ENCODE measurements around the gene NCEH1.
"Not testable (repeated sequence)": the region's sequence is repeated elsewhere in the genome, so short reads cannot be mapped to it uniquely, and the experiment has no call there.

Gene NCEH1

DNA sequence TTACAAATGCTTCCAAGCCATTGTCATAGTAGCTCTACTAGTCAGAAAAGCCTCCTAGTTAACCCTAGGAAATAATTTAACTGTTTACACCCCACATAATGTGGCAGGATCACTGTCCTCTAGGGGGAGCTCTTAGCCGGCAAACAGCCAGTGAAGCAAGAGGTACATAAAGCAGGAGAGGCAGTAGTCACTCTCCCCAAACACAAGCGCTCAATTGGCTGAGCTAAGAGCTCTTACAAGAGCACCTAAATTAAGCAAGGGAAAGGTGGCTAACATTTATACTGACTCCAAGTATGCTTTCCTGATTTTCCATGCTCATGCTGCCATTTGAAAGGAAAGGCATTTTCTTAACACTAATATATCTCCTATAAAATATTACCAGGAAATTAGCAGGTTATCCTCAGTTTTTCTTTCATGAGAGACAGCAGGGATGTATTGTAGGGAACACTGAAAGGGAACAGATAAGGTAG is 37.6 kb downstream of the NCEH1 start:
- peak; percentile 83 for DNase-seq

DNA sequence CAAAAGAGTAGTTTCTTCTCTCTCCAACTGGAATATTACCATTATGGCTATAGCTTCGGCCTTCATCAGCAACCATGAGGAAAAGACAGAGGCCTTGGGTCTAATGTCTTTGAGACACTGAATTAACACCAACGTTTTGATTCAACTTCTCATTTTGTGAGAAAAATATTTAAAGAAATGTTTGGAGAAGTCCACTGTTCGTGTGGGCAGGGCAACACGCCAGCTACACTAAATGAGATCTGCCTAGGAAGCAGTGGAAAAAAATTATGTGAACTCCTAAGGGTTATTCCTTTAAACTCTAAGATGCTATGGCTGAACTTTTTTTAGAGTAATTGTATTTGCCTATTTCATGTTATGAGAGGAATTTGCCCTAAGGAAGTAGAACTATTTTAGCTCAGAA is 41.8 kb downstream of the NCEH1 start:
- DNase-seq: no peak

DNA sequence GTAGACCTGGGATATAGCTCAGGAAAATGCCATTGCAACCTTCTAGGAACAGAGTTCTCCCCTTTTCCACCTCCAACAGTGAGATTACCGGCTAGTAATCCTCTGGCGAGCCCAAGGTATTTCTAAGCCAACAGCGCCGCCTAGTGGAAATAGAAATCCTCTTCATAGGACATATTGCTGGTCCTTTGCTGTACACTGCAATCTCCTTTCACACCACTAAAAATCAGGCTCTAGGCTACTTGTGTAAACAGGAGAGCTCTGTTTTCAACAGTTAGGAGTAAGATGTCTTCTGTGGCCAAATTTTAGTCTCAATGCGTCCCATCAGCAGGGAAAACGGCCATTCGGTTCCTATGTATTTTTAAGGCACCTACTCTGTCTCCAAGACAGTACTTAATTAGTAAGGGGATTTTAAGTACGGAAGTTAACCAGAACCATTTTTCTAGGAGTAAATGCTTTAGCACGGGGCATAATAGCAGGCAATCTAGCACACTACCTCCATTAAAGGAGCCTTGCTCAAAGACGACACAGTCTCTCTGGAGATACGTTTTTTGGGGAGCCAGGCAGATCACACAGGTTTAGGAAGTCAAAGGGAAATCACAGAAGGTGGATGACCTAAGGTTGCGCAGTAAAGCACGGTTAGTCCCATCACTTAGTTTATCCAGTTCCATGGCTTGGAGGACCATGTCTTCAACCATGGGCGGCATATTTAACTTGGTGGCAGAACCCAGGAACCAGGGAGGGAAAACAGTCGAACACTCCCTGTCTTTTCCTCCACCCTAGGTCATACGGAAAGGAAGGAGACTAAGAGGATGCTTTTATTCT is 43.8 kb downstream of the NCEH1 start:
- peak; percentile 86 for DNase-seq

GRCh38 chr3:172666181-172666872 is 44.5 kb downstream of the NCEH1 start:
- no peak for DNase-seq

DNA sequence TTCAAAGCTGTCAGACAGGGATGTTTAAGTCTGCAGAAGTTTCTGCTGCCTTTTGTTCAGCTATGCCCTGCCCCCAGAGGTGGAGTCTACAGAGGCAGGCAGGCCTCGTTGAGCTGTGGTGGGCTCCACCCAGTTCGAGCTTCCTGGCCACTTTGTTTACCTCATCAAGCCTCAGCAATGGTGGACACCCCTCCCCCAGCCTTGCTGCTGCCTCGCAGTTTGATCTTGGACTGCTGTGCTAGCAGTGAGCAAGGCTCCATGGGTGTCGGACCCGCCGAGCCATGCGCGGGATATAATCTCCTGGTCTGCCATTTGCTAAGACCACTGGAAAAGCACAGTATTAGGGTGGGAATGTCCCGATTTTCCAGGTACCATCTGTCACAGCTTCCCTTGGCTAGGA is 45.4 kb downstream of the NCEH1 start:
- DNase-seq: not testable (repeated sequence)

- not testable (repeated sequence) for DNase-seq
Measured at GRCh38 chr3:172660421-172660820, 50.4 kb downstream of the NCEH1 start.

DNA sequence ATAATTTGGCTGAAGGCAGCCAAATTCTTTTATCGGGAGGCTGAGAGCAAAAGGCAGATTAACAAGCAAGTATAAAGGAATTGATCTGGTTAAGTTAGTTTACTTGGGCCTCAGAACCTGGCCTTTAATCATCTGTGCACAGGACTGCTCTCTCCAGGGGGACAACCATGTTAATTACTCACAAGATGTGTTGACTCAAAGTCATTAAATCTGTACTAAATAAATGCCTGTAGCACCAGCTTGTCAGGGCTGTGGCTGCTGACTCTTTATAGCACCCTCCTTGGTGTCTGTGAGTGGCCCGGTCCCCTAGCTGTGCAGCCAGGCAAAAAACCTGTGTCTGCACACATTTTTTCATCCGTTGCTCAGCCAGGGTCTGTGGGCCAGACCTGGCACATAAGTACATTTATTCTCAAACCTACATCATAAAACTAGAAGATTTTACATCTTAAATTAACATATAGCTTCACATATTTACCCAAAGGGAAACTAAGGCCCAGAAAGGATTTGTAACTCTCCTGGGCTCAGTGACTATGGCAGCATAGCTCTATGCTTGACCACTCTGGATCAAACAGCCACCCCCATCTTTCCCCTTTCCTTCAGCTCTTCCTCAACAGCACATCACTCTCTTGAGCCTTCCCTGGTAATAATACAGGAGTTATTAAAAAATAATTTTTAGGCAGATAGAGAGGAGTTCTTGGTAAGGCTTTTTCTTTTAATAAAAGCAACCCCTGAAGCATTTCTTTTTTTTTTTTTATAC is 51.4 kb downstream of the NCEH1 start:
- no peak for DNase-seq

GRCh38 chr3:172658344-172659245 is 52.3 kb downstream of the NCEH1 start:
- DNase-seq: no peak

GRCh38 chr3:172656602-172657001 is 54.3 kb downstream of the NCEH1 start:
- no peak for DNase-seq

DNA sequence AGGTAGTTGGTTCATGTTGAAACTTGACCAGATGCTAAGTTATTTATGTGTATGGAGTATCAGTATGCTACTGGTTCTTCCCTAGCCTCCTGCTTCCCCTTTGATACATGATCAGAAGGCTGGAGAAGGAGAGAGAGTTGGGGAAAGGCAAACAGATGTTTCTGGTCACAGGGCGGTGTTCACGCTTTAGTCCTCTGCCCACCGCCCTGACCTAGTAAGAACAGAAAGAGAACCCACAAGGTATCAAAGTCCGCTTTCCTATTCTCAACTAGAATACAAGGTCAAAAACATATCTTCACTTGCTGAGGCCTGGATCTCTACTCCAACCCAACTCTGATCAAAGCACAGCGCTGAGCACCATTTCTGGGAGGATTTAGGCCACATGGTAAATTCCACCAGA is 55.5 kb downstream of the NCEH1 start:
- no peak for DNase-seq

DNA sequence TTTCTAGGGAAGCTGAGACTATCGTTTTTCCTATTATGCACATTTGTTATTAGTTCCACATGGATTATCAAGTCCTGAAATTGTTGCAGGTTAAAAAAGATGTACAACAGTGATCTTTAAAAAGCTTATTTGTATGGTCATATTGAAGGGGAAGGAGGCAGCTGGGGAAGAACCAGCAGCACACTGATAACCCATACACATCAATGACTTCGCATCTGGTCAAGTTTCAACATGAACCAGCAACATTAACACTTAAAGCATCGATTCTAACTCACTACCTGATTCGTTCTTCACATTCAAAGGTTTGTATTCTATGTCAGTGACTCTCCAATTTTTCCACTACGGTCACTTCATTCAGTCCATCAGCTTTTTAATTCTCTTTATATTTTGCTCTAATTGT is 56.4 kb downstream of the NCEH1 start:
- DNase-seq: no peak

DNA sequence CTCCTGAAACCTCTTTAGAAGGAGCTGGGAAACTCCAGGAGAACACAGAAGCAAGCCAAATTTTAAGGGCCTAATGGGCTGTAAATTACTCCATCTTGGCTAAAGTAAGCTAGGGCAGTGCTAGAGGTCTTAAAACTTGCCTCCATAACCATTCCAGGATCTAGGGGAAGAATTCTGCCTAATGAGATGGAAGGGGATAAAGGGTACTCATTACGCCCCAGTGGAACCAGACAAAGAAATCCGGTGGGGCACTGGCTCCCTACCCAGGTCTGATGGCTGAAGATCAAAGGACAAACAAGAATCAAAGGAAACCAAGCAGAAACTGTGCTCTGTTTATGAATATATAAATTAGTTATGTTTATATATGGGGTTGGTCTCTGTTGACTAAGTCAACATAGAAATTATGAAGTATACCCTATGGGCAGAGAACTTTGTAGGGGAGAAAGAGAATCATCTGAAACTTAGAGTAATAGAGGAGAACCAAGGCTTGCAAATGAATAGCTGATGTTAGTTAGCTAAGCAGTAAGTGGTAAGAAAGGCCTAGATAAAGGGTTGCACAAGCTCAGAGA is 57.8 kb downstream of the NCEH1 start:
- no peak for DNase-seq

DNA sequence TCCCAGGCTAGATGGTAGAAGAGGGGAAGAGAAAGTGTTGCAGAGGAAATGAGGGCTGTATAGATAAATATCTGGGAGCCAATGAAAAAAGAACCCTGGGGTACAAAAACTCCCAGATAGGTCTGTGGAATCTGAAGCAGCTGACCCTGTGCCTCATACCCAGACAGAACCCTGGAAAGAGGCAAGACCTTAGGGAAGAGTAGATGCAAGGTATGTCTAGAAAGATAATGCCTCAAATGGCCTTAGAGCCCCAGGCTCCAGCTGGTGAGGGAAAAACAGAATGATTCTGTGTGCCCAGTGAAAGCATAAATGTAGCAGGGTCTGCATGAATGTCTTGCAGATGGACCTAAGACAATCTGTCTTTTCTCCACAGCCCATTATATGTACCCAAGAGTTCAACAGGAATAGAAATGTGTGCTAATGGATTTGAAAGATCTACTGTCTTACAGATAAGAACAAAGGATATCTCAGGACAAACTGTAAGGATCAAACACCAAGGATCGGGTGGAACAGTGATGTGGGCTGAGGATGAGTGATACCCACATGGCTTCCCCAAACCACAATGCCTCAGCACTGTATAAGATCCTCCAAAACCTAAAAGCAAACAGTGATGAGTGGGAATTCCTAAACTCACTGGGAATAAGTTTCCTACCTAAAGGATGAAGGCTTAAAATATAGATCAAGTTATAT is 58.8 kb downstream of the NCEH1 start:
- no peak for DNase-seq

DNA sequence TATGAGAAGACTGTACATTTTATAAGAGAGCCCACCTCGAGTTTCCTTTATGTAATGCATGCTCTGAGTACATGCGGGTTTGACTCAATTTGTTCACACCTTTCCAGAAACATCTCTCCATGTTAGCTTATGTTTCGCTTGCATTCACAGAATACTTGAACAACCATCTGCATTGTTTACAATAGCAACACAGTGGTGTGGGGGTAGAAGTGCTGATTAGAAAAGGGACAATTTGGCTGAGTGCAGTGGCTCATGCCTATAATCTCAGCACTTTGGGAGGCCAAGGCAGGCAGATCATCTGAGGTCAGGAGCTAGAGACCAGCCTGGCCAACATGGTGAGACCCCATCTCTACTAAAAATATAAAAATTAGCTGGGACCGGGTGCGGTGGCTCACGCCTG is 60.9 kb downstream of the NCEH1 start:
- DNase-seq: no peak

- DNase-seq: no peak
Measured at GRCh38 chr3:172648747-172649146, 62.1 kb downstream of the NCEH1 start.

DNA sequence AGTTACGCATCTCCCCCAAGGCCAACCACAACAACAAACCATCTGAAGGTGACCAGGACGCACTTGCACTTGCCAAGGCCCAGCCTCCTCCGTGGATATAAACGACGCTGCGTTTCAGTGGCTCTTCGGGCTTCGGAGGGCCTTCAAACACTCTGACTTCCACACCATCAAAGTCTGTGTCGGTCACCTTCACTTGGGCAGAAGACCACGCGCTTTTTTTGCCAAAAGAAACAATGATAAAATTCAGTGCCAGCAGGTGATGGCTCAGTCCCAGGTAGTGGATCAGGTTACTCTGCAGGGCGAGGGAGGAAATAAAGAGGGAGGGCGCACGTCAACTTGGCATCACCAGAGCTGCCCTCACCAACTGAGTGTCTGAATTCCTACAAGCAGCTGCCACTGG is 63.0 kb downstream of the NCEH1 start:
- no peak for DNase-seq

DNA sequence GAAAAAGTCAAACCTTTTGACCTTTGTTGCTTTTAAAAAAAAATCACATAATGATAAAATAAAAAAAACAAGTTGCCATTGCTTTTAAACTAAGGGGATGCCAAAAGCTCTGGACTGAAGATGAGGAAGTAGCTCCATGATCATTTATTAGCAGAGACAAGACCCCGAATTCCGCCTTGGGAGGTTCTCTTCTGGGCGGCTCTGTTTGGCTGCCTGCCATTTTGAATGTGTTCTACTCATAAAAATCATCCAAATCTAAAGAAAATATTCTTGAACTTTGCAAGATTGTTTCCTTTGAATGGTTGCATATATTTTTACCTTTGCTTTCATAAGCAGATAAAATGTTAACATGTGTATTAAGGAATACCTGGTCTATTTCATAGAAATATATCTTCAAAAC is 63.8 kb downstream of the NCEH1 start:
- DNase-seq: no peak

DNA sequence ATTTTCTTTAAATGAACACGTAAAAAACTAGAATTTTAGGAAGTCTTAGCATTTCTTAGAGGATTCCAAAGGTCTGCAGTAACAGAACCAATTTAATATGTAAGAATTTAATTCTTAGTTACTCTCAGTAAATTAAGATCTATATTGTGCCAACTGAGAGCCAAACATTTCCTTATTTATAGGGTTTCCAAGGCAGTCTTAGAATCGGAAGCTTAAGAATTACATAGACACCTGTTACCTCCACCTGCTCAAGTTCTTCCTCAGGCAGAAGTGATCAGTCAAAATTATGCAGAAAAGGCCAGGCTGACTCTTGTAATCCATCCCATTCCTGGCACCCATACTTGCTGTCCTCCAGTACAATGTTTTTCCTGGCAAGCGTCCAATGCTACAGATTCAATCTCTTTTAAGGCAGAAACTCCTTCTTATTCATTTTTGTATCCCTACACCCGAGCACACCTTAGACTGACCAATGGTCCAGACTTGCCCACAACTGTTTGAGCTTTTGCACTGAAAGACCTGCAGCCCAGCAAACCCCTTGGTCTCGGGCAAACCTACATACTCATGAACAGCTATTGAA is 64.3 kb downstream of the NCEH1 start:
- DNase-seq: no peak

GRCh38 chr3:172644258-172644657 is 66.6 kb downstream of the NCEH1 start:
- DNase-seq: no peak

GRCh38 chr3:172643506-172644179 is 67.2 kb downstream of the NCEH1 start:
- no peak for DNase-seq

- no peak for DNase-seq
Measured at GRCh38 chr3:172641291-172641690, 69.6 kb downstream of the NCEH1 start.

All from stimulated activated CD8-positive, alpha-beta memory T cell treated with anti-CD3 and anti-CD28 coated beads, Interleukin-4, amount 100 ng/mL, for 48 hours (primary cell).